Ovary (tissue), 3 donors: ENCODE results near the gene GRHL3.

Source experiments
- POLR2A ChIP-seq: fragments of 450-650 bp; IDR thresholded peaks from one replicate; pipeline ENCODE4 v1.6.1; 2017; ENCODE audit warnings: antibody characterized with exemption, mild to moderate bottlenecking, moderate library complexity
- TF ChIP-seq, protein P1 (sequence below), 3 donors: fragments of 450-650 bp in 2 of 3; fragments of 200-600 bp in 1 of 3; IDR thresholded peaks; one replicate each; pipeline versions ENCODE4 v1.5.1 to v1.8.0; 2016 to 2022; ENCODE audit warnings: antibody characterized with exemption in 3 of 3, mild to moderate bottlenecking in 1 of 3
- donor health status: DM: no; HTN: no; CAD: no.

DNA sequence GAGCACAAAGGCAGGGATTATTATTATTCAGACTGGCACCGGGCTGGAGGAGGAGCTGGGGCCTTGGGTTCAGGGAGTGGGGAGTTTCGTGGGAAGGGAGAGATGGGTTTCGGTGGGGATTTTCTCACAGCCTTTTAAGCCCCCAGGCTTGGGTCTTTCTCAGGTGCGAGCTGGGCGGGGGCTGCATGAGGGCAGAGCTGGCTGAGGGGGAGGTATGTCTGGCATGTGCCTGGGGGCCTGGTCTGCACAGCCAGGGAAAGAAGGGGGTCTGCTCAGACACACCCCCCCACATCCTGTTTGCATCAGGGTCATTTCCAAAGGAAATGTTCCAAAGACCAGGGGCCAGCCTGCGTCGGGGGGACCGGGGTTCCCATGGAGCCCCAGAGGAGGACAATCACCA is 21.6 kb downstream of the GRHL3 start:
- TF ChIP-seq POLR2A = no peak
- TF ChIP-seq, protein P1, sequence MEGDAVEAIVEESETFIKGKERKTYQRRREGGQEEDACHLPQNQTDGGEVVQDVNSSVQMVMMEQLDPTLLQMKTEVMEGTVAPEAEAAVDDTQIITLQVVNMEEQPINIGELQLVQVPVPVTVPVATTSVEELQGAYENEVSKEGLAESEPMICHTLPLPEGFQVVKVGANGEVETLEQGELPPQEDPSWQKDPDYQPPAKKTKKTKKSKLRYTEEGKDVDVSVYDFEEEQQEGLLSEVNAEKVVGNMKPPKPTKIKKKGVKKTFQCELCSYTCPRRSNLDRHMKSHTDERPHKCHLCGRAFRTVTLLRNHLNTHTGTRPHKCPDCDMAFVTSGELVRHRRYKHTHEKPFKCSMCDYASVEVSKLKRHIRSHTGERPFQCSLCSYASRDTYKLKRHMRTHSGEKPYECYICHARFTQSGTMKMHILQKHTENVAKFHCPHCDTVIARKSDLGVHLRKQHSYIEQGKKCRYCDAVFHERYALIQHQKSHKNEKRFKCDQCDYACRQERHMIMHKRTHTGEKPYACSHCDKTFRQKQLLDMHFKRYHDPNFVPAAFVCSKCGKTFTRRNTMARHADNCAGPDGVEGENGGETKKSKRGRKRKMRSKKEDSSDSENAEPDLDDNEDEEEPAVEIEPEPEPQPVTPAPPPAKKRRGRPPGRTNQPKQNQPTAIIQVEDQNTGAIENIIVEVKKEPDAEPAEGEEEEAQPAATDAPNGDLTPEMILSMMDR (IDR thresholded peaks at IDR 0.05) = no peak
